HepG2 (cell line): ENCODE results near the gene SOX8. TPM values are rescaled to one million over a fixed set of nuclear protein-coding genes. Genes with fewer than 3 reads are reported as not detected.

ENCODE experiments used
- ATAC-seq: fragments of 200-7000 bp; cut with Tn5 transposase; 3 replicates; pipeline ENCODE4 v1.9.1; 2020; ENCODE audit warnings: mild to moderate bottlenecking, moderate library complexity
- BruUV-seq: library from RNA; stranded (reverse); fragments of 400-500 nt; replicated peaks from 2 replicates; lab custom pipeline; 2021; lab: Mats Ljungman, UMichigan
- CTCF ChIA-PET: fragments of 300-600 bp; formaldehyde crosslinking; extraction: SDS; loops from one replicate; lab custom pipeline; 2021; ENCODE audit warnings: low total read pairs, inconsistent platforms, low intra/inter-chr PET ratio; lab: Yijun Ruan, JAX
- POLR2A ChIA-PET: fragments of 350-600 bp; sonication (Branson Sonifier 250); formaldehyde crosslinking; loops from one replicate; lab custom pipeline; 2020; ENCODE audit warnings: antibody characterized with exemption, inconsistent platforms; lab: Yijun Ruan, JAX
- DNase-seq: peaks from one replicate; pipeline ENCODE4 v3.0.0-alpha.2; 2015; ENCODE audit warnings: low spot score
- FAIRE-seq: peaks from 3 replicates; lab custom pipeline; 2011; peaks lifted over from hg19 to GRCh38; lab: Jason Lieb, UNC
- H2AFZ ChIP-seq: one replicate; pipeline ENCODE4 v1.6.1; 2011; ENCODE audit warnings: low read length, inconsistent platforms
- H3K27ac ChIP-seq: fragments of 300-600 bp; 3 replicates; pipeline ENCODE4 v1.8.0; 2011; ENCODE audit warnings: mixed run types, mild to moderate bottlenecking, mixed read lengths, low read length, inconsistent platforms; ENCODE audit not compliant: insufficient read depth; ENCODE audit errors: extremely low read length
- H3K27me3 ChIP-seq, 2 experiments: fragments of 200-600 bp in 1 of 2; 2 replicates in 1 of 2; 3 replicates in 1 of 2; pipeline versions ENCODE4 v1.6.0 to v1.8.0; 2011; ENCODE audit warnings: low read length in 2 of 2, mild to moderate bottlenecking in 2 of 2, moderate library complexity in 2 of 2, inconsistent platforms in 1 of 2; ENCODE audit not compliant: insufficient read depth in 2 of 2, control insufficient read depth in 1 of 2
- H3K36me3 ChIP-seq, 2 experiments: fragments of 200-600 bp in 1 of 2; replicated peaks in 1 of 2; 2 replicates in 1 of 2; 3 replicates in 1 of 2; pipeline versions ENCODE4 v1.5.1 to v1.8.0; 2011; ENCODE audit warnings: low read length in 2 of 2, inconsistent platforms in 1 of 2; ENCODE audit not compliant: insufficient read depth in 2 of 2, control insufficient read depth in 1 of 2
- H3K4me1 ChIP-seq: 2 replicates; pipeline ENCODE4 v1.5.1; 2012; ENCODE audit warnings: low read length, inconsistent platforms; ENCODE audit not compliant: insufficient read depth
- H3K4me2 ChIP-seq: 2 replicates; pipeline ENCODE4 v1.6.0; 2011; ENCODE audit warnings: low read depth, low read length, inconsistent platforms
- H3K4me3 ChIP-seq, 3 experiments: fragments of 200-600 bp in 1 of 3; sonication (generic), shearing (Covaris generic) in 1 of 3; replicated peaks in 1 of 3; 2 replicates each; pipeline ENCODE4 v1.5.1; 2011 to 2016; ENCODE audit warnings: low read length in 3 of 3, inconsistent platforms in 2 of 3, low read depth in 2 of 3, mild to moderate bottlenecking in 2 of 3, control low read depth in 1 of 3, mixed read lengths in 1 of 3; ENCODE audit not compliant: insufficient read depth in 1 of 3
- H3K79me2 ChIP-seq: one replicate; pipeline ENCODE4 v1.6.1; 2011; ENCODE audit warnings: low read length, inconsistent platforms; ENCODE audit not compliant: insufficient read depth
- H3K9ac ChIP-seq: 2 replicates; pipeline ENCODE4 v1.6.0; 2011; ENCODE audit warnings: mild to moderate bottlenecking, low read depth, low read length, inconsistent platforms; ENCODE audit not compliant: insufficient read depth
- H3K9me3 ChIP-seq: 2 replicates; pipeline ENCODE4 v1.5.1; 2012; ENCODE audit warnings: mild to moderate bottlenecking, low read length
- H4K20me1 ChIP-seq: 2 replicates; pipeline ENCODE4 v1.6.0; 2011; ENCODE audit warnings: inconsistent platforms, mild to moderate bottlenecking, low read length, moderate library complexity; ENCODE audit not compliant: insufficient read depth
- FUBP1 ChIP-seq: sonication (generic); formaldehyde crosslinking; IDR thresholded peaks from 2 replicates; pipeline ENCODE4 v1.5.1; 2020; ENCODE audit warnings: missing genetic modification reagents, mild to moderate bottlenecking, borderline replicate concordance
- HES4 ChIP-seq: sonication (generic); formaldehyde crosslinking; IDR thresholded peaks from 2 replicates; pipeline ENCODE4 v1.9.0; 2021; ENCODE audit warnings: mild to moderate bottlenecking, missing genetic modification reagents, borderline replicate concordance
- HOXA9 ChIP-seq: sonication (generic); formaldehyde crosslinking; IDR thresholded peaks from 2 replicates; pipeline ENCODE4 v1.8.1; 2022; ENCODE audit warnings: missing genetic modification reagents, mild to moderate bottlenecking, moderate library complexity, borderline replicate concordance
- MED8 ChIP-seq: sonication (generic); formaldehyde crosslinking; IDR thresholded peaks from 2 replicates; pipeline ENCODE4 v1.8.1; 2023; ENCODE audit warnings: mild to moderate bottlenecking, missing genetic modification reagents; ENCODE audit not compliant: insufficient replicate concordance
- PHF5A ChIP-seq: IDR thresholded peaks from one replicate; pipeline ENCODE4 v1.6.1; 2018; ENCODE audit warnings: low read depth, missing genetic modification reagents; ENCODE audit not compliant: unreplicated experiment
- TCF12 ChIP-seq, 2 experiments: fragments of 450-650 bp in 1 of 2; sonication (generic) in 1 of 2; formaldehyde crosslinking in 1 of 2; IDR thresholded peaks; 2 replicates each; pipeline versions ENCODE4 v1.6.1 to v1.8.0; 2017 to 2022; ENCODE audit warnings: antibody characterized with exemption in 1 of 2, mild to moderate bottlenecking in 1 of 2, missing genetic modification reagents in 1 of 2, moderate library complexity in 1 of 2
- ZBTB1 ChIP-seq: sonication (generic); formaldehyde crosslinking; IDR thresholded peaks from 2 replicates; pipeline ENCODE4 v1.4.0; 2020; ENCODE audit warnings: missing genetic modification reagents, borderline replicate concordance
- ZMYM4 ChIP-seq: sonication (generic); formaldehyde crosslinking; IDR thresholded peaks from 2 replicates; pipeline ENCODE4 v1.8.1; 2023; ENCODE audit warnings: mild to moderate bottlenecking, missing genetic modification reagents
- ZNF512B ChIP-seq: sonication (generic); formaldehyde crosslinking; IDR thresholded peaks from 2 replicates; pipeline ENCODE4 v1.5.1; 2020; ENCODE audit warnings: missing genetic modification reagents, mild to moderate bottlenecking, borderline replicate concordance
- ZNF589 ChIP-seq: sonication (generic); formaldehyde crosslinking; conservative IDR thresholded peaks from 2 replicates; pipeline ENCODE4 v1.8.0; 2022; ENCODE audit warnings: mild to moderate bottlenecking, moderate library complexity, missing genetic modification reagents
- ZNF746 ChIP-seq: sonication (generic); formaldehyde crosslinking; IDR thresholded peaks from 2 replicates; pipeline ENCODE4 v1.8.0; 2022; ENCODE audit warnings: mild to moderate bottlenecking, missing genetic modification reagents
- ZNF781 ChIP-seq: sonication (generic); formaldehyde crosslinking; IDR thresholded peaks from 2 replicates; pipeline ENCODE4 v1.5.1; 2020; ENCODE audit warnings: borderline replicate concordance, mild to moderate bottlenecking, missing genetic modification reagents; ENCODE audit errors: not compliant biosample characterization
- ZNF891 ChIP-seq: sonication (generic); formaldehyde crosslinking; IDR thresholded peaks from 2 replicates; pipeline ENCODE4 v1.5.0; 2020; ENCODE audit warnings: mild to moderate bottlenecking, missing genetic modification reagents
- WGBS: methylation state at CpG from one replicate; pipeline ENCODE4 v1.1.6; 2017; ENCODE audit warnings: low lambda C conversion rate; 5-methylcytosine and 5-hydroxymethylcytosine counted together
- in situ Hi-C: cut with HindIII; loops from 2 replicates; pipeline ENCODE4 v1.10.0; 2017; ENCODE audit warnings: low pct_unique_long_range_greater_than_20kb; ENCODE audit not compliant: extremely low pct_ligation_motif_present
- intact Hi-C: fragments of 100-400 bp; cut with micrococcal nuclease; formaldehyde crosslinking; loops from one replicate; pipeline ENCODE4 v1.10.0; 2022; ENCODE audit not compliant: unreplicated experiment
- polyA plus RNA-seq, 8 experiments: library from polyadenylated mRNA; depleted of rRNA in 3 of 8; stranded (reverse) in 7 of 8; unstranded in 1 of 8; fragments of >200 nt; fragmentation: Illumina TruSeq in 4 of 8; extraction: Trizol in 4 of 8; gene quantifications; 2 replicates each; pipeline versions ENCODE4 v1.2.1 to v1.2.3, GENCODE V29; 2011 to 2016; ENCODE audit warnings: low read depth in 4 of 8, missing spikeins in 1 of 8, mixed read lengths in 1 of 8; ENCODE audit not compliant: insufficient read depth in 1 of 8
- total RNA-seq, 5 experiments: library from RNA; depleted of rRNA; stranded (reverse); fragments of >200 nt; fragmentation: Illumina TruSeq; extraction: Trizol; gene quantifications; 2 replicates each; pipeline ENCODE4 v1.2.3, GENCODE V29; 2016; ENCODE audit warnings: low read depth in 1 of 5
- TF ChIP-seq, protein P1 (sequence below): fragments of 450-650 bp; IDR thresholded peaks from 2 replicates; pipeline ENCODE4 v1.6.1; 2016

SOX8 gene
- total and polyA plus RNA-seq, 2 of the 13 experiments (the other 11 are each of a cell fraction or from before 2014, with no cell fraction given), result 0.20 to 0.28 TPM

DNA sequence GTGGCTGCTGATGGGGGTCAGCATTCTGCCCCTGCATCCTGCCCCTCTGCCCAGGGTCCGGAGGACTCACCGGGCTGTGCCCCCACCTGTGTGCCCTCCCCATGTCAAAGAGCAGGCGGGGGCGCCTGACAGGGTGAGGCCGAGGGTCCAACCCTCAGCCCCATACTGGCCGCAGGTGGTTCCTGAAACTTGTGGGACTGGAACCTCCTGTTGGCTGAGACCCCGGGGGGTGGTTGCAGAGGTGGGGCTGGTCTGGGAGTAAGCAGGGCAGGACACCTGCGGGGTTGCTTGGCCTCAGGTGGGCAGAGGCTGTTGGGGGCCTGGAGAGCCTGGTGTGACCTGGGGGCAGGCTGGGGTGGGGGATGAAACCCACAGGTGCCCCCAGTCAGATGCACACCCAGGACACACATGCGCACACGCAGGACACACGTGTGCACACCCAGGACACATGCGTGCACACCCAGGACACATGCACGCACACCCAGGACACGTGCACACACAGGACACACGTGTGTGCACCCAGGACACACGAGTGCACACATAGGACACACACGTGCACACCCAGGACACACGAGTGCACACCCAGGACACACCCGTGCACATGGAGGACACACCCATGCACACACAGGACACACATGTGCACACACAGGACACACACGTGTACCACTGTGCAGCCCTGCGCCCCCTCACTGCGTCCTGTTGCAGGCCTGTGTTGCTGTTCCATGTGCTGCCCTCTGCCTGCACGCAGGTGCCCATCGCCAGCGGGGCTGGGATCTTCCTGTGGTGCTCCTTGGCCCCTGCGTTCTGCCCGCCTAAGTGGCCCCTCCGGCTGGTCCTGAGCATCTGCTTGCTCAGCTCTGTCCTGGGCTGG is 31.4 kb downstream of the SOX8 start (continued):
- TF ChIP-seq HOXA9 (no peak), ZNF589 (CRISPR knock-in tag) (no peak), MED8 (no peak), PHF5A (CRISPR knock-in tag) (no peak), ZBTB1 (no peak), HES4 (CRISPR knock-in tag) (no peak), ZNF891 (no peak)
- TF ChIP-seq, protein P1, sequence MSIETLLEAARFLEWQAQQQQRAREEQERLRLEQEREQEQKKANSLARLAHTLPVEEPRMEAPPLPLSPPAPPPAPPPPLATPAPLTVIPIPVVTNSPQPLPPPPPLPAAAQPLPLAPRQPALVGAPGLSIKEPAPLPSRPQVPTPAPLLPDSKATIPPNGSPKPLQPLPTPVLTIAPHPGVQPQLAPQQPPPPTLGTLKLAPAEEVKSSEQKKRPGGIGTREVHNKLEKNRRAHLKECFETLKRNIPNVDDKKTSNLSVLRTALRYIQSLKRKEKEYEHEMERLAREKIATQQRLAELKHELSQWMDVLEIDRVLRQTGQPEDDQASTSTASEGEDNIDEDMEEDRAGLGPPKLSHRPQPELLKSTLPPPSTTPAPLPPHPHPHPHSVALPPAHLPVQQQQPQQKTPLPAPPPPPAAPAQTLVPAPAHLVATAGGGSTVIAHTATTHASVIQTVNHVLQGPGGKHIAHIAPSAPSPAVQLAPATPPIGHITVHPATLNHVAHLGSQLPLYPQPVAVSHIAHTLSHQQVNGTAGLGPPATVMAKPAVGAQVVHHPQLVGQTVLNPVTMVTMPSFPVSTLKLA, result peak; percentile 100

- DNase-seq (no peak), ATAC-seq (no peak), FAIRE-seq (no peak)
- in situ Hi-C loops, result no loop called here
- Histone ChIP-seq H3K36me3 (no peaks in the 10 kb centered on the region), H4K20me1 (peaks cover 5% of the 10 kb centered on the region; the same call in 1 of the 2 replicates), H3K9ac (no peak overlapping the region), H2AFZ (no peak overlapping the region), H3K4me1 (no peaks in the 10 kb centered on the region), H3K27me3 (peaks cover 22 to 87% of the 10 kb centered on the region in 2 experiments), H3K79me2 (no peaks in the 10 kb centered on the region), H3K4me2 (no peak overlapping the region), H3K4me3 (no peak overlapping the region), H3K27ac (no peak overlapping the region), H3K9me3 (no peaks in the 10 kb centered on the region)
- no CpG with 5 or more reads among the region's 8 CpGs for WGBS
- intact Hi-C loops, result no loop called here
- ChIA-PET CTCF (no interaction called here), POLR2A (no interaction called here)
- no peak for TF ChIP-seq FUBP1
- no peak for TF ChIP-seq ZNF512B (CRISPR knock-in tag)
- no peak for TF ChIP-seq ZMYM4 (CRISPR knock-in tag)
- TF ChIP-seq TCF12 (IDR thresholded peaks at IDR 0.05), result no peak
- no peak for TF ChIP-seq TCF12 (CRISPR knock-in tag; IDR thresholded peaks at IDR 0.05)
- no peak for TF ChIP-seq ZNF781
- no peak for TF ChIP-seq ZNF746 (CRISPR knock-in tag)
- no TSS peak for BruUV-seq
Measured at GRCh38 chr16:1013593-1013900, 32.0 kb downstream of the SOX8 start.
